ENCODE measurements around the gene LPIN1. TPM values are rescaled to one million over a fixed set of nuclear protein-coding genes. Genes with fewer than 3 reads are reported as not detected.

The LPIN1 gene
- total and polyA plus RNA-seq, 2 of the 8 experiments (the other 6 are each of a cell fraction or from before 2014, with no cell fraction given), result 4.3 to 9.8 TPM

- no peaks in the 10 kb centered on the region for H3K79me1 ChIP-seq (ENCODE audit: low read depth, low read length)
- CTCF ChIA-PET (ENCODE audit: partially characterized antibody), result interaction anchor here (0.6 to 10.8 kb wide), 9 partner anchors 13 to 282 kb away, joined by 3 to 217 read pairs (median 6); partner anchors contain the start of gene LPIN1
- WGBS, 2 experiments (ENCODE audit: extremely low coverage in 1 of 2, insufficient coverage in 1 of 2, insufficient read length in 1 of 2, insufficient replicate concordance in 2 of 2, low coverage in 1 of 2, low lambda C conversion rate in 2 of 2, missing lambda C conversion rate in 1 of 2), result 90% methylated on average over 13 of the region's 13 CpGs; no CpG with 5 or more reads in 1 of the 2 experiments
- TF ChIP-seq CBX5 (IDR thresholded peaks at IDR 0.05; ENCODE audit: low read depth, low read length), result no peak
- TF ChIP-seq KDM4A (IDR thresholded peaks at IDR 0.05; ENCODE audit: low read depth, low read length, severe bottlenecking), result no peak
- no peak for TF ChIP-seq SIN3A (conservative IDR thresholded peaks at IDR 0.05 in 1 of 2, IDR thresholded peaks at IDR 0.05 in 1 of 2; ENCODE audit: low read depth in 1 of 2, low read length in 2 of 2)
- TF ChIP-seq KDM1A (IDR thresholded peaks at IDR 0.05; ENCODE audit: borderline replicate concordance, low read length), result no peak
- TF ChIP-seq EP300 (IDR thresholded peaks at IDR 0.05; ENCODE audit: borderline replicate concordance in 1 of 2, low read depth in 2 of 2, low read length in 2 of 2), result no peak
- no peak for TF ChIP-seq TAF7 (optimal IDR thresholded peaks at IDR 0.05; ENCODE audit: borderline replicate concordance, low read depth, low read length)
- no peak for TF ChIP-seq CREB1 (IDR thresholded peaks at IDR 0.05)
- TF ChIP-seq CEBPB (IDR thresholded peaks at IDR 0.05; ENCODE audit: low read depth, low read length), result no peak
- TF ChIP-seq SAP30 (IDR thresholded peaks at IDR 0.05; ENCODE audit: insufficient read depth, insufficient replicate concordance, low read length), result no peak
- TF ChIP-seq EZH2 (IDR thresholded peaks at IDR 0.05; ENCODE audit: low read depth, low read length, severe bottlenecking), result no peak
- TF ChIP-seq BCL11A (IDR thresholded peaks at IDR 0.05; ENCODE audit: low read depth in 2 of 2, low read length in 2 of 2), result no peak
- TF ChIP-seq BRCA1 (IDR thresholded peaks at IDR 0.05; ENCODE audit: low read depth, low read length), result no peak
- no peak for TF ChIP-seq TBP (IDR thresholded peaks at IDR 0.05; ENCODE audit: low read depth, low read length)
- TF ChIP-seq EGR1 (IDR thresholded peaks at IDR 0.05; ENCODE audit: borderline replicate concordance, low read depth, low read length), result no peak
Measured at GRCh38 chr2:11786592-11786991, 40.2 kb downstream of the LPIN1 start.

More at GRCh38 chr2:11786592-11786991, 40.2 kb downstream of the LPIN1 start:
- Histone ChIP-seq H3K9me3 (ENCODE audit: insufficient read depth in 2 of 2, low read depth in 1 of 2, low read length in 1 of 2) (no peaks in the 10 kb centered on the region), H3K4me2 (ENCODE audit: insufficient read depth in 1 of 2, low read depth in 2 of 2, low read length in 2 of 2) (no peak overlapping the region), H3K27ac (ENCODE audit: low read depth, low read length) (no peak overlapping the region), H4K91ac (replicated peaks; ENCODE audit: insufficient read length, low read length) (no peak overlapping the region), H3K9ac (replicated peaks in 1 of 4; ENCODE audit: extremely low read depth in 1 of 4, low read depth in 3 of 4, low read length in 3 of 4) (no peak overlapping the region), H4K5ac (ENCODE audit: insufficient read length, low read depth, low read length) (no peak overlapping the region), H3K23ac (ENCODE audit: insufficient read length) (no peak overlapping the region), H2BK15ac (ENCODE audit: low read length) (no peak overlapping the region), H2BK12ac (ENCODE audit: low read depth, low read length) (no peak overlapping the region), H3K27me3 (replicated peaks in 1 of 4; ENCODE audit: control insufficient read depth in 3 of 4, extremely low read depth in 1 of 4, insufficient read depth in 3 of 4, low read length in 3 of 4) (no peaks in the 10 kb centered on the region; a peak in 2 of 7 replicates), H3K79me2 (ENCODE audit: control insufficient read depth in 1 of 2, insufficient read depth in 2 of 2, low read length in 2 of 2) (no peaks in the 10 kb centered on the region), H3K4me3 (ENCODE audit: extremely low read depth in 1 of 4, insufficient read depth in 2 of 4, low read depth in 3 of 4, low read length in 4 of 4) (no peak overlapping the region), H4K8ac (ENCODE audit: extremely low read depth, insufficient read depth, low read length) (no peak overlapping the region), H2BK120ac (replicated peaks; ENCODE audit: low read depth, low read length) (no peak overlapping the region), H2BK5ac (ENCODE audit: low read depth, low read length) (no peak overlapping the region), H2AK5ac (ENCODE audit: low read depth, low read length) (no peak overlapping the region), H3K23me2 (ENCODE audit: low read depth, low read length) (peaks cover 5% of the 10 kb centered on the region), H3K56ac (replicated peaks; ENCODE audit: insufficient read length, low read depth, low read length) (no peak overlapping the region), H2BK20ac (ENCODE audit: low read length) (no peak overlapping the region), H4K20me1 (replicated peaks in 1 of 2; ENCODE audit: control insufficient read depth in 1 of 2, insufficient read depth in 2 of 2, low read length in 2 of 2) (peaks cover 0 to 5% of the 10 kb centered on the region in 2 experiments), H2AFZ (ENCODE audit: low read length) (no peak overlapping the region), H3K36me3 (ENCODE audit: control insufficient read depth in 2 of 4, insufficient read depth in 4 of 4, low read length in 3 of 4) (peaks cover 0 to 10% (median 0%) of the 10 kb centered on the region in 4 experiments; a peak in 4 of 8 replicates), H3K14ac (ENCODE audit: insufficient read length) (no peak overlapping the region), H3K18ac (ENCODE audit: extremely low read depth, low read length) (no peak overlapping the region), H3K4me1 (replicated peaks in 1 of 4; ENCODE audit: control insufficient read depth in 3 of 4, insufficient read depth in 4 of 4, low read length in 3 of 4) (0 out of 7 replicates have a peak, but pooled peaks cover 0 to 4% (median 0%) of the 10 kb centered on the region in 4 experiments), H3K4ac (replicated peaks; ENCODE audit: insufficient read length, low read depth, low read length) (no peak overlapping the region)
- no peak for FAIRE-seq
- POLR2A ChIA-PET (ENCODE audit: partially characterized antibody), result interaction anchor here (0.9 kb wide), 1 partner anchor 30 kb away, joined by 3 read pairs; no protein-coding TSS in a partner anchor
- DNase-seq (ENCODE audit: low read depth in 1 of 2, low spot score in 2 of 2), result no peak

Data from H1 (cell line).